Eye (tissue), 1 donor: Measurements from ENCODE around the gene NRG3.

Experiments
- DNase-seq: peaks from one replicate; pipeline ENCODE4 v3.0.0-alpha.2; 2015

The NRG3 gene

DNA sequence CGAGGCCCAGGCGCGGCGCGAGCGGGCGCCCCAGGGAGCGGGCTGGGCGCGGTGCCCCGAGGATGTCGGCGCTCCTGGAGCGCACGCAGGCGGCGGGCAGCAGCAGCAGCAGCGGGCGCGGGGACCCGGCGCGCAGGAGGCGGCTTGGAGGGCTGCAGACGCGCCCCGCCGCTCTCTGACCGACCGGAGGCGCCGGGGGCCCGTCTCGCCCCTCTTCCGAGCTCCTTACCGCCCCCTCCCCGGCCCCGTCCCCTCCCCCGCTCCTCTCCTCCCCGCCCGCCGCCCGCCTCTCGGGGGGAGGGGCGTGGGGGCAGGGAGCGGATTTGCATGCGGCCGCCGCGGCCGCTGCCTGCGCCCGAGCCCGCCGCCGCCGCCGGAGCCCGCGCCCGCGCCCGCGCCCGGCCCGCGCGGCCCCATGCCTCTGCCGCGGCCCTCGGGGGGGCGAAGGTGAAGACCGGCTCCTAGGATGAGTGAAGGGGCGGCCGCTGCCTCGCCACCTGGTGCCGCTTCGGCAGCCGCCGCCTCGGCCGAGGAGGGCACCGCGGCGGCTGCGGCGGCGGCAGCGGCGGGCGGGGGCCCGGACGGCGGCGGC, at the start of gene NRG3:
Gene NRG3 (plus strand): TSS at position 320 of the 592 bp plus-strand sequence.
- peak; percentile 78 for DNase-seq

DNA sequence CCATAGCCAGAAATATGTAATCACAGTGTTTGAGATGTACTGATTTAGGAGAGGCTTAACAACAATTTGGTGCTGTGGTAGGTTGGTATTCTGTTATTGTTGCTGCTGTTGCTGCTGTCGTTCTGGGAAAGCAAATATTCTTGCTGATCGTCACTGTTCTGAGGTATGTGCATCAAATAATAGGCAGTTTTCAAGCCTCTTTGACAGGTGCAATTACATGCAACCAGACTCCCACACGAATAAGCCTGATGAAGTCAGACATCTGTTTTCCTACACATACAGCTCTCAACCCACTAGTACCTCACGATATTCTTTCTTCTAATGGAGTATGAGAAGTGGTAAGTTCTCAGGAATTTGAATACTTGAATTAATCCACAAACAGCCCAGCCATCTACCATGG, 46.7 kb upstream of the NRG3 start:
- no peak for DNase-seq

DNA sequence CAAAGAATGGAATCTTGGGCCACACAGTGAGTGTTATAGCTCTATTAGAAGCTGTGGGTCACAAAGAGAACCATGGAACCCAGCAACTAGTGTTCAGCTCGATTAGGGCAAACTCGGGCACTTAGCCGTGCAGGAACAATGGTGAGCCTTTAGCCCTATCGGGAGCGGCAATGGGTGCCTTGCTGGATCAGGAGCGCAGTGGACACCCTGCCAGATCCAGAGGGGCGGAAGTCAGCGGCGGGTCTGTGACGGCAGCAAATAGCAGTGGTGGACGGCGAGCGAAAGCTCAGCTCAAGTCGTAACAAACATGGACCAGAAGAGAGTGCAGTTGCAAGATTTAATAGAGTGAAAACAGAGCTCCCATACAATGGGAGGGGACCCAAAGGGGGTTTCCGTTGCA, 43.9 kb upstream of the NRG3 start:
- no peak for DNase-seq

DNA sequence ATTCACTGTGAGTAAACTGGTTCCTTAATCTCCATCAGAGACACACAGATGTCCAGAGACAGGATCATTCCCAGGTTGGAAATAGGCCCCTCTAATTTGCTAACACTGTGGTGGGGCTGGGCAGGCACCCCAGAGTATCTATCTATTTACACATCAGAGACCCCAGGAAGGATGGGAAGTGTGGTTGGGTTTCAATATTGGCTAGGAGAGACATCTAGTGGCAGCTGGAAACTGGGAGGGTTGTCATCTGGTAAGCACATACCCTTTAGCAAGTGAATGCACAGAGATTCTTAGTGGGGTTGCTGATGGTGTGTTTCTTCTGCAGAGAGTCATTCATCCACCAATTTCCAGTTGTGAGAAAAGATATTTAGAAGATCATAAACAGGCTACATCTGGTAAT, 36.0 kb upstream of the NRG3 start:
- DNase-seq = peak; percentile 60

DNA sequence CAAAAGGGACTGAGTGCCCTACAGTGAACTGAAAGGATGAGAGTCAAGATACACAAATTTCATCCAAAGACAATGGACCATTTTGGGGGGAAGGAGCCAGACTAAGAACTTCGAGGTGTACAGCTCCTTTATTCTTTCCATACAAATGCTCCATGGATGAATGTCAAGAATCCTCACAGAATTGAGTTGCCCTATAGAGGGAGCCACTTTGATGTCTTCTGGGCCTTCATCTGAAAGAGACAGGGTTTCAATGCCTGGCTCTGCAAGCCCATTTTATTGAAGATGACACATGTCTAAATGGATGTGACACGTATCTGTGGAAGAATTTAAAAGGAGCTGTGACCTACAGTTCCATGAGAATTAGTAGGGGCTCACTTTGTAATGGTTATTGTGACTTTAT, 32.0 kb upstream of the NRG3 start:
- no peak for DNase-seq

DNA sequence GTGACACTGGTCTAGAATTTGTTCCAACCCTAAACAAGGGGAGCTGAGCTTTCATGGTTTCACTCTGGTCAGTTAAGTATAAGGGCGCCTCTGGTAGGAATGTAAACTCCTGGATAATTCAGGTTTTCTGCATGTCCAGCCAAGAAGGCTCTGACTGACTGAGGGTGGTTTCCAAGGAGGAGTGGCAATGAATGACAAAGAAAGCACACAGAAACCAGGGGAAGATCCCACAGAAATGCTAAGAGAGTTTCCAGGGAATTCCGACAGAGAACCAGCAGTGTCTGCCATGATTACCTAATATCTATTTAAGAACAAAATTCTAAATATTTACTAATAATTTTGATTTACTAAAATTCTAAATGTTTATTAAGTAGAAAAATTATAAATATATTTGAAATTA, 27.3 kb upstream of the NRG3 start:
- DNase-seq = no peak

DNA sequence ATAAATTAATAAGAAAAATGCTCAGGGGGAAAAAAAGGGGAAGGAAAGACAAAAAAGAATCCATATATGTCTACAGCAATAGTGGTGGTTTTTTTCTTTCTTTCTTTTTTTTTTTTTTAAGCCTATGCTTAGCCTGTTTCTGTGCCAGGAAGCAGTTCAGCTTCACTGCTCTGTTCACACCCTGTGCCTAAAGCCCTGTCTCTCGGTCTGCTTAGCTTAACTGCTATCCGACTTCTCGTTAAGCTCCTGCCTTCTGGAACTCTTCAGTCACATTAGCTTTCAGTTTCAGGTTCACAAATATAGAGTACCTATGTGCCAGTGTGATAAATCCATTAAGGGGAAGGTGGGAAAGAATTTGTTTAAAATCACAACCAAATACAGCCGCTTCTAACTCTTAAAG, 26.5 kb upstream of the NRG3 start:
- no peak for DNase-seq

DNA sequence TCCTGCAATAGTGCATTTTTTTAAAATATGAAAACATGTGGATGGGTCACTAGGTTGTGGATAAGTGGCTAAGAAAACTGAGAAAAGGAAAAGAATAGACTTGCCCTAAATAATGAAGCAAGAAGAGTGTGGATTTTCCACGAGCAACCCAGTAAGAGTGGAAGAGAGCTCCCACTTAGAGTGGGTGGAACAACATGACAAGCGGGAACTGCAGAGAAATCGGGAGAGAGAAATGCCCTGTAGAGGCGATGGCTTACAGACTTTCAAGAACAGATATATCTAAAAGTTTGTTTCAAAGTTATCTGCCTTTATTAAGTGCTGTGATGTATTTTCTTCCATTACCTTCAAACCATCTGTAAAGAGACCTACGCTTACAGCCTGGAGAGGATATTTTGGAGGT, 26.1 kb upstream of the NRG3 start:
- DNase-seq = no peak

DNA sequence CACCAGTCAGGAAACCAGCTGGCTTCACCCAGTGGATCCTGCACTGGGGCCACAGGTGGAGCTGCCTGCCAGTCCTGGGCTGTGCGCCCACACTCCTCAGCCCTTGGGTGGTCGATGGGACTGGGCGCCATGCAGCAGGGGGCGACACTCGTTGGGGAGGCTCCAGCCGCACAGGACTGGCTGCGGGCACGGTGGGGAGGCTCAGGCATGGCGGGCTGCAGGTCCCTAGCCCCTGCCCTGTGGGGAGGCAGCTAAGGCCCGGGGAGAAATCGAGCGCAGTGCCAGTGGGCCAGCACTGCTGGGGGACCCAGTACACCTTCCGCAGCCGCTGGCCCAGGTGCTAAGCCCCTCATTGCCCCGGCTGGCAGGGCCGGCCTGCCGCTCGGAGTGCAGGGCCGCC, 12.4 kb upstream of the NRG3 start:
- DNase-seq = no peak

DNA sequence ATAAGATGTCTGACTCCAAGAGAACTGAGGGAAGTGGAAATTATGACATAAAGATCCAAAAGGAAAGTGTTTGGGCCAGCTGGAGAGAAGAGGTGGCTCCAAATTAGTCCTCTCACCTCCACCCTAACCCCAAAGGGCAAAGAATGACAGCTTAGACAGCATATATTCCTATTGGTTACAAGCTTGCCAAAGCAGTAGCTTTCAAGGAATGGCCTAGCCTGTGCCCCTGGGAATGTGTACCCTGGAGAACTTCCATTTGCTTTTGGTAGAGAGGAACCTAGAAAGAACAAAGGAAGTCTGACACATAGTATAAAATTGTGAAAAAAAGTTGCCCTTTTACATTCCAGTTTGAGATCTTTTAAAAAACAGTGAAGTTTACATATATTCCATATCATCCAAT, 11.2 kb upstream of the NRG3 start:
- DNase-seq = no peak

DNA sequence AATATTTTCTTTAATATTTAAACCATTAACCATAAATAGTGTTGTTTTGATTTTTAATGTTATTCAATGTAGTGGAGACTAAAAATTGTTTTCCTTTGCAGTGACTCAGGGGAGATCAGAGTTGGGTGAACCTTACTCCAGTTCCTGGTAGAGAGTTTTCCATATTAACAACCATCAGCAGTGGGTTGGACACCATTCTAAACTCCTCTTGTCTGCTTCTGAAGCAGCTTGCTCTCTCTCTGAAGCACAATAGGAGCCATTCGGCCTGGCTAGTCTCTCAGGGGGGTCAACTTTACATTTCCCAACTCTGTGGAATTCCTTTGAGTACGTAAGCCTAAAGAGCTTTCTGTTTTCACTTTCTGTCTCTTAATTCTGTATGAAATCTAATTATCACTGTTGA, 9.4 kb upstream of the NRG3 start:
- DNase-seq = no peak

DNA sequence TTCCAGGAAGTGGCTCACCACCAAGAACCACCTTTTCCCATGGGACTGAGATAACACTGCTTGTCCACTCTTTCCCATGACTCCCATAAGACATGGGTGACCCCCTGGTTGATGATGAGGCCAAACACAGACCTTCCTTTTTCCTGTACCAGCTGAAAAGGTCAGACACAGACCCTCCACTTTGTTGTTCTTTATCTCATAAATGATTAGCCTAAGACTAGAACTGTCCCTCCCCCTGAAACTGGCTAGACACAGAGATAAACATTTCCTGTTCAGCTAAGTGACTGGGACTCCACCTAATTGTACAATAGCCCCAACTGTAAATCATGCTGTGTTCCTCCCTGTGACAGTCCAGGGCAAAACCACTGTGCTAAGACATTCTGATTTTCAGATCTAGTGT, 8.2 kb upstream of the NRG3 start:
- DNase-seq = no peak

DNA sequence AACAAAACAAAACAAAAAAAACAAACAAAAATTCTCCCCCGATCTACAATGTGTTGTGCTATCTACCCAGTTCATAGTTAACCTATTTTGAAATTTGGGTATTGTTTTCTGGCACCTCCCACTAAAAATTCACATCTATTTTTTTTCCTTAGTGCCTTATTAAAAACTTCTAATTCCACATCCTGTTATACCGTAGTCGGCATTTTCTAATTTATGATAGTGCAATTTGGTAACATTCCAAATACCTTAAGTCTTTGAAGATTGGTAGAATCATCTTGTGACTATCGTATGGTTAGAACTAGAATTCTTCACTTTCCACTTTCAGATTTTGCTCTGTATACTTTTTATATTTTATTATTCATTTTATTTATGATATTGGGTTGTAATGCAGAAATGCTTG, 4.5 kb upstream of the NRG3 start:
- DNase-seq = no peak

DNA sequence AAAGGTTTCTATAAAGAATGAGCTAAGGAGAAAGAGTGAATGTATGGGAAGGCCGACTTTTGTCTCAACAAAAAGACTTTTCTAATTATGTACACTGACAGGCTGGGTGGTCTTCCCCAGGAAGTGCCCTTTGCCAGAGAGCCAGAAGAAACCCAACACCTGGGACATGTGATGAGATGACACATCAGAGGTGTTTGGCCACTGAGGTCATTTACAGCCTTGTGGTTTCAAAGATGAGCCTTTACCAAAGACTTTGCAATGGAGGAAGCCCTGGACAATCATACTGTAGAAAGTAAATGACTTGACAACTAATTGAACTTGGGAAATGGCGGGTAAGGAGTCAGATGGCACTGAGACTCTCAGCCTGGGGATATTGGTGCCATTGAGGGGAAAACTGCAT, 3.4 kb upstream of the NRG3 start:
- DNase-seq = no peak

DNA sequence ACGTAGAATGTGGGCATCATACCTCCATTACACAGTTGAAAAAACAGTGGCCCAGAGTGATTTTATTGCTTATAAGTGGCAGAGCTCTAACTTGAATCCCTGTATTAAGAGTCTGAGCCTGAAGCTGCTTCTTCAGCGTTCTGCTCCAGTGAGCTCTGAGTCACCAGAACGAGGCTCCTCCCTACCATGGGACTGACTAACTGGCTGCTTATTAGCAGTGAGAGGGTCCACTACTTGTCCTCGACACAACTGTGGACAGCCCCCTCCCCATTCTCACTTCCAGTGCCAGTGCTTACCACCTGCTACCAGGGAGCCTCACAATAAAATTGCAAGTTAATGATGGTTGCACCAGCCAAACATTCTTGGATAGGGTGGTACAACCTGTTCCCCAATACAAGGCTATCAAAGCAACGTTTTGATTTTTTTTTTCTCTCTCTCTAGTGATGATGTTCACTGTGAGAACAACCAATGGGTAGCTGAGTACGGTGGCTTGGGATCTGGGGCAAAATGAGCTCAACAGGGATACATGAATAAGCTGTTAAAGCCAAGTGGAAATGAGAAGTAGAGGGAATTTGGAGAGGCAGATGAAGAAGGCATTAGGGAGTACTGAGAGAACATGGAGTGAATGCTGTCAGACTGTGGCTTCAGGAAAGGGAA, 2.7 kb upstream of the NRG3 start:
- peak; percentile 48 for DNase-seq

DNA sequence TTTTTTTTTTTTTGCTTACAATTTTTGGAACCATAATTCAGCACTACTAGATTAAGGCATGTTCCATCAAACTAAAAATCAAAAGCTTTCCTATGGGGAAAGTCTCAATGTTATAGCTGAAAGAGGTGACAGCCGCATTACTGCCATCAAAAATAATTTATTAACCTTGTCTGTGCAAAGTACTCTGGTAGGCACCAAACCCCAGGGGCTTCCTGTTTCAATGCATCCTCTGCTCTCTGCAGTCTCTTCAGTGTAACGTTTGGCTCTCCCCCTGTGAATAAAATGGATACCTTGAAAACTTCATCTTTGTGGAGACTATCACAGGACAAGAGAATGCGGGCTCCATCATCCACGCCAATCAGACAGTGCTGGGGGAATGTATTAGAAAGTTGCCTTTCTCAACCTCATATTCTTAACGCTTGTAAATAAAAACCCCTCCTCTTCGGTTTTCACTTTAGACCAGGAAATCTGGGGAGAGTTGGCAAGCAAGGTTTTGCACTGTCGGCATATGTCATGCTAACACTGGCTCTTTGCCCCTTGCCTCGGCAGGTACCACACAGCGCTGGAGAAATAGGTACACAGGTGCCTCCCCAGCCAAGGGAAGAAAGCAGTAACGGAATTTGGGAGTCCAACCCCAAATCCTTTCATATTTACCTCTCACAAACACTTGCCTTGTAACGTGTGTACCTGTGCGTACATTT, 1.6 kb upstream of the NRG3 start:
- peak; percentile 38 for DNase-seq

DNA sequence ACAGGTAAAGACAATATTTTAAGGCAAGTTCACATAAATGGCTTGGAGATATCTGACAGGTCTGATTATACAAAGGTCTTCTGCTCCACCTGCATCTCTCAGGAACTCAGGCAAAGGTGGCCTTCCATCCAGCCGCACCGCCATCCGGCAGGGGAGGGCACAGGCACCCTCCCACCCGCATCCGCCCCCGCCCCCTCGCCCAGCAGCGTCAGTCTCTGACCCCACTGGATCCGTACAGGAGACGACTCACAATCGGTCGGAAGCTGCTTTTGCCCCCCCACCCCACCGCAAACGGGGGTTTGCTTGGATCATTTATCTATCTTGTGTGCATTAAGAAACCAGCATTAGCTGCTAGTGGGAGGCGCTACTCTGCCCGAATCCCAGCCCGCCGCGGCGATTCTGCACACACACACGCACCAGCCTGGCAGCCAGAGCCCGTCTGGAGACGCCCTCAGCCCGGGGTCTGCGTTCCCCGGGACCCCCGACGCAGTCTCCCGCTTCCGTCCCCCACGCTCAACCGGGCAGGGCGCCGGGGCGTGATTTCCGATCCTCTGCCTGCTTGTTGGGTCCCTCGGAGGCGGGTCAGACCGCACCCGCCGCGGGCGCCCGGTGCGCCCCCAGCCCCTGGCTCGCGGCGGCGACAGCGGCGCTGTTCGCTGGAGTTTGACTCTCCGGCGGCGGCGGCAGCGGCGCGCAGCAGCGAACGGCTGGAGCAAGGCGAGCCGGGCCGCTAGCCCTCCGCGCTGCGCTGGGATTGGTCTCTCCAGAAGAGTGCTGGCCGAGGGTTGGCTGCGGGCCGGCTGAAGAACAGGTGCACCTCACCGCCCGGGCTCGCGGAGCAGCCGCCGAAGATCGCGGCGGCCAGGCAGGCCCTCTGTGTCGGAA, 820 bp upstream of the NRG3 start:
- DNase-seq = peak; percentile 93

DNA sequence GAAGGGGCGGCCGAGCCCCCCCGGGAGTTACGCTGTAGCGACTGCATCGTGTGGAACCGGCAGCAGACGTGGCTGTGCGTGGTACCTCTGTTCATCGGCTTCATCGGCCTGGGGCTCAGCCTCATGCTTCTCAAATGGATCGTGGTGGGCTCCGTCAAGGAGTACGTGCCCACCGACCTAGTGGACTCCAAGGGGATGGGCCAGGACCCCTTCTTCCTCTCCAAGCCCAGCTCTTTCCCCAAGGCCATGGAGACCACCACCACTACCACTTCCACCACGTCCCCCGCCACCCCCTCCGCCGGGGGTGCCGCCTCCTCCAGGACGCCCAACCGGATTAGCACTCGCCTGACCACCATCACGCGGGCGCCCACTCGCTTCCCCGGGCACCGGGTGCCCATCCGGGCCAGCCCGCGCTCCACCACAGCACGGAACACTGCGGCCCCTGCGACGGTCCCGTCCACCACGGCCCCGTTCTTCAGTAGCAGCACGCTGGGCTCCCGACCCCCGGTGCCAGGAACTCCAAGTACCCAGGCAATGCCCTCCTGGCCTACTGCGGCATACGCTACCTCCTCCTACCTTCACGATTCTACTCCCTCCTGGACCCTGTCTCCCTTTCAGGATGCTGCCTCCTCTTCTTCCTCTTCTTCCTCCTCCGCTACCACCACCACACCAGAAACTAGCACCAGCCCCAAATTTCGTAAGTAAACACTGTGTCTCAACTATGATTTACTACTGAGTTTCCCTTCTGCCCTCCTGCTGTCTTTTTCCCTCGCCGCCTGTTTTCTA, 666 bp downstream of the NRG3 start:
- DNase-seq = peak; percentile 67

DNA sequence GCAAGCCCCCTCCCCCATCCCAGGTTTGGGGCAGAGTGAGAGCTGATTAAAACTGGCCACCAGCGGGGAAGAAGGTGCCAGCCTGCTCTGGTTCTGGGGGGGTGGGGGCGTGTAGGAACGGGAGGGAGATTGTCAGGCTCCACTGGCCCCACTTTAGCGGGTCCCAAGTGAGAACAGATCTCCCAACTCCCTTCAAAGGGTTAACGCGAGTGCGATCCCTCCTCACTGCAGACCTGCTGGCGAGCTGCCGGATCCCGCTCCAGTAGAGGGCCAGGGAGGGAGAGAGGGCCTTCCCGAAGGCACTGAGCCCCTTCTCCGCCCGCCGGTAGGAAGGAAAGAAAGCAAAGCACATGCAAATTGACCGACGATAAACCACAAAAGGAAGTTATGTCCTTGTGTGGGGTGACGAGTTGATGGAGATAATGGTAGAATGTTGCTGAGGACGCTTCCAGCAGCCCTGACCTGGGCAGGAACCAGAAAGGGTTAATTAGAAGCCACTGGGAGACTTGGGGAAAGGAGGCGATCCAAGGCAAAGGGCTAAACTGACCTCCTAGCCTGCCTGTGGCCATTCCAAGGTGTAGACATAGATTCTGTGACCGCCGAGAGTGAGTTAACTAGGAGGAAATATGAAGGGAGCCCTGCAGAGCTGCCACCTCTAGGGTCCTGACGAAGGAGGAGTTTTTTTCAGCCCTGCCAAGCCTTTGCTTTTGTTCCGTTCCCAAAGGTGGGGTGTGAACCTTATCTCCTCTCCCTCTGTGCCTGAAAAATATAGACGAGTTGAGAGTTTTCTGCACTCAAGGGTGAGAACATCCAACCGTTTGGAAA, 1.5 kb downstream of the NRG3 start:
- peak; percentile 81 for DNase-seq

DNA sequence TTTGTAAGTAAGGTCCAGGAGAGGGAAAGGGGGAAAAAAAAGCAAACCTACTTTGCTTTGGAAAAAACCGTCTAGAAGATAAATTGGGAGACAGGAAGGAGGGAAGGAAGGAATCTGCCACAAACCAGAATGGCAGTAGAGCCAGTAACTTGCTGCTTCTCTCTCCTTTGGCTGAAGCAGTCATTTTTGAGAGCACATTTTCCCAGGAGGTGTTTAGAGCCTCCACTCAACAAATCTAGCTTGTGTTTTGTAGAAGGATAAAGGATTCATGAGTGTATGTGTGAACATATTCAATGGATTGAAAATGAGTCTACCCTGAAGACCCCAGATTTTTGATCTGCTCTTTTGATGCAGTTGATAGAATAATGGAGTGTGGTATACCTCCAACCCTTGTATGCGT, 2.6 kb downstream of the NRG3 start:
- DNase-seq = peak; percentile 46

DNA sequence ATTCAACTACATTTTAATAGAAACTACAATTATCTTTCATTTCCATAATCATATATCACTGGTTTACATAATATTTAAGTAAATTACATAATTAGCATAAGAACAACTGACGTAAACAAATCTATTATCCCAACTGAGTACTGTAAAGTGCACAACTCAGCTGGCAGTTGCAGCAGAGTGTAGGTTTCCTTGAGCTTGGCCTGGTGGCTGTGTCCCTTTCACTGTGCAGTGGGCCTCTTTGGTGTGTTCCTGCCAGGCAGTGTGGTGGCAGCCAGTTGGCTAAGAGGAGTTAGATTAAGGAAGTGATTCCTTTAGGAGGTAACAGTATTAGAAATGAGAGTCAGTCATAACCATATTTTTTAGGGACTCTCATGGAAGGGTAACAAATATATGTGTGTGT, 7.0 kb downstream of the NRG3 start:
- DNase-seq = no peak

DNA sequence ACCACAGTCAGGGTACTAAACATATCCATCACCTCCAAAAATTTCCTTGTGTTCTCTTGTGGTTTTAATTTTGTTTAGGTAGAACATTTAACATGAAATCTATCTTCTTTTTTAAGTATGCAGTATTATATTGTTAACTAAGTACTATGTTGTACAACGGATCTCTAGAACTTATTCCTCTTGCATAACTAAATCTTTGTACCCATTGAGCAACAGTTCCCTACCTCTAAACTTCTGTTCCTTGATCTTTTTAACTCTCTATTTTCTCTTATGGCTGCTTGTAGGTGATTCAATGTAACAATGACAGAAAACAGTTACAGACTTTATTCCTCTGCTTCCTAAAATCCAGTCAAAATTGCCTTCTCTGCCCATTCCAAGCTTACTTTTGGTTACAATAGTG, 9.9 kb downstream of the NRG3 start:
- no peak for DNase-seq
